Stimulated activated CD8-positive, alpha-beta memory T cell treated with anti-CD3 and anti-CD28 coated beads, Interleukin-7, amount 100 ng/mL, for 24 hours (primary cell): ENCODE data around the gene ONECUT3.

ENCODE experiments used
- DNase-seq: peaks from one replicate; pipeline ENCODE4 v3.0.0-alpha.2; 2020; ENCODE audit warnings: low read depth

Gene ONECUT3

GRCh38 chr19:1739960-1740629 is 13.2 kb upstream of the ONECUT3 start:
- DNase-seq = no peak

- DNase-seq = no peak
Observed at GRCh38 chr19:1742989-1743696, 10.2 kb upstream of the ONECUT3 start.

DNA sequence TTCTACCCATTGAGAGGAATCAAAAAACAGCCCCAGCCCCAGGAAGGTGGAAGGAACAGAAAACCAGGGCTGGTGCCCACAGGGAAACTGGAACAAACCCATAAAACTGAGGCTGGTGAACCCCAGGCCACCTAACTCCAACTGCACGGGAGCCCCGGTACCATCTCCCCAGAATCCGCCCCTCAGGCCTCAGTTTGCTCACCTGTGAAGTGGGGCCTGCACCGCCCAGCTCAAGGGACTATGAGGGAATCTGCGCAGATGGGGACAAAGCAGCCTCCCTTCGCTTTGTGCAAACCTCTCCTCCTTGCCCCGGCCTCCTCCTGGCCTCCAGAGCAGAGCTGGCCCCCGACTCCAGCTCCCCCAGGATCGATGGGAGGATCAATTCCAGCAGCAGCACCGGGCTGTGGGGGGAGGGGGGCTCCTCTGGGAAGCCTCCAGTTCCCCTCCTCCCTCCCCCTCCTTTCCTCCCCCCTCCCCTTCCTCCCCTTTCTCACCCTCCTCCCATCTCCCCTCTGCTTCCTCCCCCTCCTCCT is 9.1 kb upstream of the ONECUT3 start:
- no peak for DNase-seq

DNA sequence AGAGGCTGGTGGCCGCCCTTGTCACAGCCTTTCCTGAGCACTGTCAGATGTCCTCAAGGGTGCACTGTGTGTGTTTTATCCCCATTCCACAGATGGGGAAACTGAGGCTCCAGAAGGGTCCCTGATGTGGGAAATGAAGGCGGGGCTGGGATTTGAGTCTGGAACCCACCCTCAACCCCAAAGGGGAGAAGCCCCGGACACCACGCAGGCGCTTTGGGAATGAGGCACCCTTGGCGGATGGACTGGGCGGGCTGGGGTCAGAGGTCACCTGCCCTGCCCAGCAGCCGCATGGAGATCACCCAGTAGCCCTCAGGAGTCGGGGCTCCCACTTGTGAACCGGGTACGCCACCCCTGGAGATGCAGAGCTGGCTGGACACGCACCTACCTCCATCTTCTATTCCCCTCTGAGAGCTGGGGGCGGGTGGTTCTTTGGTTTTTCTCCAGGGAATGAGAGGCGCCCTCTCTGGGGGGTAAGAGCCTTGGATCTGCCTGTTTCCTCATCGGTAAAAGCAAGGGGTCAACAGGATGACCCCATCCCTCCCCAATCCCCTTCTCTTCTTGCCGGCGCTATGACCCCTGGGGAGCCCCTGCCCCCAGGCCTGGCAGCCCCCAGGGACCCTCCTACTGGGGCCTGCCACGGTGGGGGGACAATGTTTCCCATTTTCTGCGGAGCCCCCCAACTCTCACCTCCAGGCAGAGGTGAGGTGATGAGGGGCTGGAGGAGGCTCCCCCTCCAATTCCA is 8.3 kb upstream of the ONECUT3 start:
- no peak for DNase-seq

DNA sequence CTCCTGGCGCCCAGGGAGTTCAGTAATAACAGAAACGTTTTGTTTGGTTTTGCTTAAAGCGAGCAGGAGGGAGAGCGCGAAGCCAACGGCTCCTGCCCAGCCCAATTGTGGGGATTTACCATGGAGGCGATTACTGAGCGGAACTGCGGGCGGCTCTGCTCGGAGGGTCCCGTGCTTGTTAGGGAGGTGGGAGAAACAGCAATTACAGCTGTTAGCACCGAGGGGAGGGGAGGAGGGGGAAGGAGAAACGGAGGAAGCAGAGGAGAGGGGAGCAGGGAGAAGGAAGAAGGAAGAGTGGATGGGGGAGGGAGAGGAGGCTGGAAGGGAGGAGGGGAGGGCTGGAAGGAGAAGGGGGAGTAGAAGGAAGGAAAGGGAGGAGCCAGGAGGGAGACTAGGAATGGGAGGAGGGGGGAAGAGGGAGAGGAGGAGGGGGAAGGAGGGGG is 7.7 kb upstream of the ONECUT3 start:
- DNase-seq = no peak

GRCh38 chr19:1746401-1747284 is 6.7 kb upstream of the ONECUT3 start:
- DNase-seq = no peak

- DNase-seq = no peak
Observed at GRCh38 chr19:1747285-1748114, 5.8 kb upstream of the ONECUT3 start.

- DNase-seq = no peak
Observed at GRCh38 chr19:1748115-1748872, 5.0 kb upstream of the ONECUT3 start.

DNA sequence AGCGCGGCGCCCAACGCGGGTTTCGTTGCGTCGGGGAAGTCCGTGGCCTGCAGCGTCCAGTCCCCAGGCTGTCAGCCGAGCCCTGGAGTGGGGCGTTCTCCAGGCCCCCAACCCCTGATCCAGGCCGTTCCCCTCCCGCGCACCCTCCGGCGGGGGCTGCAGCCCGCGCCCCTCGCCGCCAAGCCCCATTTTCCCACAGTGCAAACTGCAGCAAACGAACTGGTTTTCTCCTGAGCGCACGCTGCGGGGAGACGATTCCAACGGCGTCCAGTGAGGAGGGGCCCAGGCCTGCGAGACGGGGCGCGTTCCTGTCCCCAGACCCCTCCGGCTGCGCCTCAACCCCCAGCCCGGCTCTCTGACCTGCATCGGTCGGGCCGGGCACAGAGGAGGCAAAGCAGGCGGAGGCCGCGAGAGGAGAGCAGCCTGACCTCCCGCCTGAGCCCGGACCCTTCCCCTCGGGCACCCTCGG is 4.4 kb upstream of the ONECUT3 start:
- no peak for DNase-seq

- no peak for DNase-seq
Observed at GRCh38 chr19:1749373-1750342, 3.6 kb upstream of the ONECUT3 start.

DNA sequence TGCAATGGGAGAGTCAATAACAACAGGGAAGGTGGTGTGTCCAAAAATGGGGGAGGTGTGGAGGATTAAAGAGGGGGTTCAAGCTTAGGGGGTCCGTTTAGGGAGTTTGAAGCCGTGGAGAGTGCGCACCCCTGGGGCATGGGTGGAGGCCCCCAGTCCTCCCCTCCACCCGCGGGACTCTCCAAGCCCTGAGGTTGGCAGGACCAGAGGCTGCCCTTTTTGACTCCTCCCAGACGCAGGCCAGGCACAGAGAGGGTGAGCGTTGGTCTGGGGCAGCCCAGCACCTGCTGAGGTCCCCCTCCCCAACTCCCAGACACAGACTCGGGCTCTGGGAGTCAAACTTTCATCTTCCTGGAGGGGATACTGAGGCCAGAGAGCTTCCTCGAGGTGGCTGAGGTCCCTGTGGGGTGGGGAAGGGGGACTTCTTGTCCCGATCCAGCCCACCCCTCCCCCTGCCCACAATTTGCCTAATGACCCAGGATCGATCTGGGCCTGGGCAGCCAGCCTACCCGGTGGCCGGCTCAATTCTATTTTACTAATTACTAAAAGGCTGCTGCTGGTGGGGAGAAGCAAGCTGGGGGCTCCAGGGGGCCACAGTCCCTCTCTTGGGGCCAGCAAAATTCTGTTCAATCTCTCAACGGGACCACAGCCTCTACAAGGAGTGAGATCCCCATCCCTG is 2.8 kb upstream of the ONECUT3 start:
- no peak for DNase-seq

DNA sequence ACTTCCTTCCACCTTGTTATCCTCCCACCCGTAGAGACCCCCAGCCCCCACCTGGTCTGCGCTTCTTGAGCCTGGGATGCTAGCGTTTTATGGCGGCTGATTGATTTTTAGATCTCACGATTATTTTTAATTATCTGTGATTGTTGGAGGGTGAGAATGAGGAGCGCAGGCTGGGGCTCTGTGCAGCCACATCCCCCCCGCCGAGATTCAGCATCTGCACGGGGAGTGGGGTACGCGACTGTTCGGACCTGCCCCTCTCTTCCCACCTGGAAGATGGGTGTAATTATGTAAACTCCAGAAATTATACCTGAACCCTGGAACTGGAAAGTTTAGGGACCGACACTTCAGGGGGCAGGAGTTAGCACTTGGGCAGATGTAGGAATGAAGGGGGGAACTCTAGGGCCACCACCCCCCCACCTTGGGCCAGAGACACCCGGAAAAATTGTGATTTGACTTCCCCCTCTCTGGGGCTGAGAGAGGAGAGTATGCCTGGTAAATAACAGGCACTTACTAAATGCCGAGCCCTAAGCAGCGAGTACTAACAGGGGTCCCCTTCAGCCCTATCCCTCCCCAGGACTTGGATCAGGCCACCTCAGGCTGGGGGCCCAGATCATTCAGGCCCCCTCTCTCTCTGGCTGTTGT is 1.8 kb upstream of the ONECUT3 start:
- DNase-seq = no peak

- no peak for DNase-seq
Observed at GRCh38 chr19:1752009-1752756, 1.1 kb upstream of the ONECUT3 start.

- DNase-seq = no peak
Observed at GRCh38 chr19:1754018-1754635, 821 bp downstream of the ONECUT3 start.

- no peak for DNase-seq
Observed at GRCh38 chr19:1754636-1755466, 1.5 kb downstream of the ONECUT3 start.
